Dermis microvascular lymphatic vessel endothelial cell (primary cell): Measurements from ENCODE around the gene MEGF8. TPM values are rescaled to one million over a fixed set of nuclear protein-coding genes. Genes with fewer than 3 reads are reported as not detected.

Experiments used
- DNase-seq, 2 donors: peaks; one replicate each; pipeline versions ENCODE4 v3.0.0 to v3.0.0-alpha.2; 2010; ENCODE audit warnings: low read depth in 2 of 2
- total RNA-seq: library from RNA; depleted of rRNA; stranded (reverse); fragments of >200 nt; gene quantifications from 2 replicates; pipeline ENCODE4 v1.2.1, GENCODE V29; 2014

The MEGF8 gene
- total RNA-seq, 1 donor from 2014 or later, result 15.3 TPM

DNA sequence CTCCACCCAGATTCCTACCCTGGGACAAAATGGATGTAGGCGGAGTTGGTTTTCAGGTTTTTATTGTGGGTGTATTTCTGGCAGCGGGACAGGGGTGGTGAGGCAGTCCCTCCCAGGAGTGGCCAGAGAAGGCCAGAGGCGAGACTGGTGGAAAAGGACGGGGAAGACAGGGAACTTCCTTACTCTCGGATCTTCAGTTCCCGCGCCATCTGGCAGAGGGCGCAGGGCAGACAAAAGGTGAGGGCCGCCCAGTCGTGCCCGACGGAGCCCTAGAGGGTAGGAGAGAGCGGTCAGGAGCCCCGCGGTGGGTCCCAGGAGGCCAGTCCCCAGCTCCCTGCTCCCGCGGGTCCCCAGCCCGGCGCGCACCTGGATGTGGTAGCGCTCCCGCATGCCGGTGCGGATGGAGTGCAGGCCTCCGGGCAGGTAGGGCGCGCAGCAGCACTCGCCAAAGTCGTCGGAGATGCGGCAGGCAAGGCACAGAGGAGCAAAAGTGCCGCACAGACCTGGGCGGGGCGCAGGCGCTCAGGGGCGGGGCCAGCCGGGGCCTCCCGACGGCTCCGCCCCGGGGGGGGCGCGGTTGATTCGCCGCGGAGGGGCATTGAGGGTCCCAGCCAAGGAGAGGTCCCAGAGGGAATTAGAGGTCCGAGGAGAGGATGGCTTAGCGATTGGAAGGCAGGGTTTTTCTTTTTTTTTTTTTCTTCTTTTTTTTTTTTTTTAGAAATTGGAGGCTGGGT lies 61.7 kb downstream of the MEGF8 start:
- peak in 1 of 2 donors; percentile 35 for DNase-seq

DNA sequence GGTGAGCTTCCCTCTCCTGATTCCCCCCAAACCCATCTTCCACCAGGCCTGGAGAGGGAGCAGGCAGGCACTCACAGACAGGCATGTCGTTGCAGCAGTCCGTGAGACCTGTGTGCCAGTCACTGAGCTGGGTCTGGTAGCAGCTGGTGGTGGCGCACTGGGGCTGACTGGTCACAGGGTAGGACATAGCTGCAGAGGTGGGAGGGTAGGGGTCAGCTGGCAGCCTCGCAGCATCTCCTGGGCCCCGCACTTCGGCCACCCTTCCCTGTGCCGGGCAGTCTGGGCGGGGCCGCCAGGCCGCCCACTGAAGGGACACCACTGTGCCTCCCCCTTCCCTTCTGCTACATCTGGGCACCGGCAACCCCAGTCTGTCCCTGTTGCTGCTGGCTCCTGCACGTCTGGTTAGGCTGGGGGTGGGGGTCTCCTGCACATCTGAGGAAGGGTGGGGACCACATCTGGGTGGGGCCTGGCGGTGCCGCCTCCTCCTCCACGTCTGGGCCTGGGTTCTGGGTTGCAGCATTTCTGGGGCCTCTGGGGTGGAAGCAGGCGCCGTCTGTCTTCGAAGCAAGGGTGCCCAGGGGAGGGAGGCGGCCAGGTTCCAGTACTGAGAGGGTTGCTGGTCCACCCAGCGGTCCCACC lies 63.5 kb downstream of the MEGF8 start:
- DNase-seq, result no peak

DNA sequence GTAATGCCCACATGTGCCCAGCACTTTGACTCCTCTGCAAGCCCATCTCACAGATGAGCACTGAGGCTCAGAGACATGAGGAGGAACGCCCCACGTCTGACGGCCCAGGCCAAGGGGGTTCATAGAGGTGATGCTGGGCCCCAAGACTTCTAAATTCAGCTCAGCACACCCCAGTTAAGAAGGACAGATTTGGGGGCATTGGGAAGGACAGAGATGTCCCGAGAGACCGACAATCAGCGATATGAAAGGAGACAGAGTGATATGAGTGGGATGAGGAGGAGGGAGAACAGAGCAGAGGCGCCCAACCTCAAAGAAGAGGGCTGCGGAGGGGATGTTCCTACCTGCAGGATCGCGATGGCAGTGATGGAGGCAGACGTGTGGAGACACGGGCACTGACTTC lies 64.5 kb downstream of the MEGF8 start, which contains the start of gene CNFN:
CNFN (minus strand) TSS at position 399 of the 400 bp plus-strand sequence. CDS start 1,260 bp downstream, outside the sequence.
- no peak for DNase-seq

DNA sequence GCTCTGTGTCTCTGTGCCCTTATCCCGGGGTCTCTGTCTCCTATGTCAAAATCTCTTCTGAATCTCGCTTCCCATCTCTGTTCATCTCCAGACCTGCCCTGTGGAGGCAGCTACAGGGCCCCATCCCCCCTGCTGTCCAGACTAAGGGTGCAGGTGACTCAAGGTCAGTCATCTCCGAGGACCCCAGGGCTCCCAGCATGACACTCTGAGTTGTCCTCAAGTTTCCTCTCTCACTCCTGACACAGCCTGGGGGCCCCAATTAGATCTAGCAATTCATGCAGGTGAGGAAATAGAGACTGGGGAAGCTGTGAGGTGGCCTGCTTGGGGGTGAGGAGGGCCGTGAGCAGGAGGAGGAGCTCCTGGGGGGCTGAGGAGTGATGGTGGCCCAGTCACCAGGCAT lies 66.7 kb downstream of the MEGF8 start:
- DNase-seq, result no peak

DNA sequence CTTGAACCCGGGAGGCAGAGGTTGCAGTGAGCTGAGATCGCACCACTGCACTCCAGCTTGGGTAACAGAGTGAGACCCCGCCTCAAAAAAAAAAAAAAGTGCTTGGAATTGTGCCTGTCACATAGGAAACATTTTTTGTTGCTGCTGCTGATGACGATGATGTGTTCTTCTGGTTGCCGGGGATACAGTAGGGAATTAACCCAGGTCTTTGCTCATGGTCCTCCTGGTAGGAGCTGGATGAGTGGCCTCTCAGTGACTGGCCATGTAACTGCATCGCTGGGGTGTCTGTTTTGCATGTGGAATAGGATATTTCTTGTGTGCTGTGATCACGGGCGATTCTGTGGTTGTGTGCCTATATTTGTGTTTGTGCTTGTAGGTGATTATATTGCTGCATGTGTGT lies 69.3 kb downstream of the MEGF8 start:
- no peak for DNase-seq

DNA sequence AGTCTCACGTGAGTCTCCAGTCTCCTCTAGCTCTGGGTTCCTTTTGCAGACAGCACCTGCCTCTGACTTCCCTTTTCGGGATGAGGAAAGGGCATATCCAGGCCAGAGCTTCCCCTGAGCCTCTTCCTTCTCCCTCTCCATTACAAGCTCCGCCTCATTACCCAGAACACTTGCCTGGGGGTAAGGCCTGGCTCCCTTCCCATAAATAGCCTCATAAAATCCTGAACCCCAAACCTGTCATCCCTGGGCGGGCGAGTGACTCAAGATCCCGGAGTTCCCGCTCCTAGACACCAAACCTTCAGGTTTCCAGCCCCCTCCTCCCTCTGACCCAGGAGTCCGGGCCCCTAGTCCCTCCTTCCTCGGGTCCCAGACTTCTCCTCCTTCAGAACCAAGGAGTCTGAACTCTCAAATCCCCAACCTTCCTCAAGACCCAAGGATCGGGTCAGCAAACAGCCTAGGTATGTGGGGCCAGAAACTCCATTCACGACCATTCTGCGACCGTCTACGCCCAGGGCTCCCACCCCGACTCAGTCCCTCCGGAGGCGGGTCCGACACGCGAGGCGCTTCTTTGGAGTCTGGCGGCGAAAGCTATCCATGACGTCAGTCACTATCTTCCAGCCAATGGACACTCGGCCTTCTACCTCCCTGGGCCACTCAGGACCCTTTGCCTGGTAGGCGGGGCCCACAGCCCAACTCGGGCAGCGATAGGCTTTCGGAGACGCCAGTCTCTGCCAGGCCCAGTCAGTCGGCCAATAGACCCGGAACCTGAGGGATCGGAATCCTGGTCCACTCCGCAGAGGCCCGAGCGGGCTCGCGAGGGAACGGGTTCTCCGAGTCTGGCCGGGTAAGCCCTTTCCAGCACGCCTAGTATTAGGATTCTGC lies 71.2 kb downstream of the MEGF8 start:
- DNase-seq, result peak; percentile 97 to 99

DNA sequence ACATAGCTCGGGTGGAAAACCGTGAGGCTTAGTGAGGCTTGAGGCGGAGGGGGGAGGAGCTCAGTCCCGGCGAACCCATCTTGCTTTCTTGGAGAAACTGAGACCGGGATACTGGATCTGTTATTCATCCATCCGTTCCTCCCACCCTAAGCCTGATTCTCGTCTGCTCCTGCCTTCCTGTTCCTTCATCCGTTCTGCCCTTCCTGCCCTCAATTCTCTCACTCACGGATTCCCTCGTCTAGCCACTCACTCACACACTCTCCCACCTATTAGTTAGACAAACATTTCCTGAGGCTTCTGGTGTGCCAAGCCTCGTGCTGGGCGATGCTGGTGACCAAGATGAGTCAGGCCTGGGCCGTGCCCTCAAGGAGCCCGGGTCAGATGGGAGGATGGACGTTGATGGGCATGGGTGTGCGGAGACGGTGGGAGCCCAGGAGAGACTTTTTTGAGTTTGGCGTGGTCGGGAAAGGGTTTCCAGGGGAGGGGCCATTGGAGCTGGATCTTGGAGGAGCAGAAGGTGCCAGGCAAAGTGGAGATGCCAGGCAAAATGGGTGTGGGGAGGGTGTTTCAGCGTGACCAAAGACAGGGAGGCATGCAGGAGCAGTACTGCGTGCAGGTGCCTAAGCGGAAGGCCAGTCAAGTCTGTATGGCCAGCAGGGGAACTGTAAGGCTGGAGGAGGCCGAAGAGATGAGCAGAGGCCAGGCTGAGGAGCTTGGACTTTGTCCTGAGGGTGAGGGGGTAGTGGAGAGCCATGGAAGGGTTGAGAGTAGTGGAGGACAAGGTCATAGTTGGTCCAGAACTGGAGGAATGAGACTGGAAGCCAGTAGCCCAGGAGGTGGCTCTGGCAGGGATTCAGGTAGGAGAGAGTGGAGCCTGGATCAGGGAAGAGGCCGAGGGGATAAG lies 72.1 kb downstream of the MEGF8 start:
- DNase-seq, result peak in 1 of 2 donors; percentile 52

DNA sequence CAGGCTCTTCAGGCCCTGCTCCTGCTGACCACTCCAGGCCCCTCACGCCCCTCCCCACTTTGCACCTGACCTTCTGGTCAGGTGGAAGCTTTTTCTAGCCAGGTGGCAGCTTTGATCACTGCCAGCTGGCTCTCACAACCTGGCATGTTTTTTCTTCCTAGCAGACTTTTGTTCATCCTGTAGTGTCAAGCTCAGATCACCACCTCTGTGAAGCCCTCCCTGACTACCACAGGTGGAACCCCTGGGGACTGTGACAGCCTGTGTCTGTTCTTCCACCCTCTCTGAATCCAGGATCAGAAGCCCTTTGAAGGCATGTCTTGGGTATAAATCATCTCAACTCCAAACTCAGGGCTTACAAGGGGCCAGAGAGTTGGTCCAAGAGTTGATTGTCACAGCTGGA lies 75.0 kb downstream of the MEGF8 start:
- DNase-seq, result no peak

DNA sequence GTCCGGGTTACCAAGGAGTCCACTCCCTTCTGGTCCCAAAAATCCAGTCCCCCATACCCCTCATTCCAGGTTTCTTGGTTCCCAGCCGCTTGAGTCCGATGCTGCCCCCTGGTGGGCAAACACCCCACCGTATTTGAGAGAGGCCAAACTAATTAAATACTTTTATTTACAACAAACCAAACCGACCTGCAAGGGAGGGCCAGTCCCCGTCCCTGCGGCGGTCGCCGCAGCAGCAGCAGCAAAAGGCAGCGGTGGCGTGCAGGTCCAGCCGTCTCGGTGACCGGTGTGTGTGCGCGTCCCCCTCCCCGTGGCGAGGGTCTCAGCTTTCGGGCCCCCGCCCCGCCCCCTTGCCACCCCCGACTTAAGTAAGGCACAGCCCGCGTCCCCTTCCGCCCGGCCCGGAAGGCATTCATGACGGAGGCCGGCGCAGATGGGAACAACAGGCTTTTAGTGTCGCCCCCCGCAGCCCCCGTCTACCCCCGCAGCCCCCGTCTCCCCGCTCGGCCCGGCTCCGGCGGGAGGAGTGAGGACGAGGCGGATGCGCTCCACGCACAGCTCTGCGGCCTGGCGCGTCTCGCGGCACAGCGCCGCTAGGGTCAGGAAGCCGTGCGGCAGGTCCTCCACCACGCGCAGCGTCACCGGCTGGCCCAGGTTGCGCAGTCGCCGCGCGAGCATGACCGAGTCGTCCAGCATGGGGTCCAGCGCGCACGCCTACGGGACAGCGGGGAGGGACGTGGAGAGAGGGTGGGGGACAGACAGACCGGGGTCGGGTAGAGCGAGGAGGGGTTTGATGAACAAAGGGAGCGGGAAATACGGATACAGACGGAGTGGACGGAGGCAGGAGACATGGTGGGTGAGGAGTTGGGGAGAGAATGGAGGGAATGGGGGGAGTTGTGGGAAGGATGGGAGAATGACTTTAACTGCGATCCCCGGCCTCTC lies 76.2 kb downstream of the MEGF8 start:
- peak; percentile 65 to 76 for DNase-seq

DNA sequence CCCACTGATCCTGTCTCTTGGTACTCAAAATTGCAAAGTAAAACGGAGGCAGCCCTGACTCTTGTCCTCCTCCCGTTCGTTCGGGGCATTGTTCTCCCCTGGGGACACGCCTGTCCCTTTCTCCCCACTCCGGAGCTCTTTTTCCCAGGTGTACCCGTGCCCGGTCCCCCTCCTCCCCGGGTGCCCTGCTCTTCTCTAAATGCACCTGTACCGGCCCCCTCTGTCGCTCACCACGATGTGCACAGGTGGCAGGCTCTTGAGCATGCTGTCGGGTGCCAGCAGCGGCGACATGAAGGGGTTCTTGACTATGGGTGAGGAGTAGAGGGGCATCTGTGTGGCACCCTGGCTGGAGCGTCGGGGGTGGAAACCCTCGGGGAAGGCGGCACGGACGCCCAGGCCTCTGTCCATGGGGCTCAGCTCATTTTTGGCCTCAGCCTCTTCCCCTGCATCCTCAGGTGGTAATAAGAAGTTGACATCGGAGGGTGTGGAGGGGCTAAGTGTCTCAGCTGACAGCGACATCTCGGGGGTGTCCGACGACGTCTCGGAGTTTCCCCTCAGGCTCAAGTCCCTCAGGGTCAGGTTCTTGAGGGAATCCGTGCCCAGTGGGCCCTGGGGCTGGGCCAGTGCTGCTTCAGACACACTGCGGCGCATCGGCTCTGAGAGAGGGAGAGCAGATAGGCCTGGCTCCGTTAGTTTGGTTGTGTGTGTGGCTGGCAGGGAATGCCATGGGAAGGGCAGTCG lies 77.1 kb downstream of the MEGF8 start:
- DNase-seq, result no peak

DNA sequence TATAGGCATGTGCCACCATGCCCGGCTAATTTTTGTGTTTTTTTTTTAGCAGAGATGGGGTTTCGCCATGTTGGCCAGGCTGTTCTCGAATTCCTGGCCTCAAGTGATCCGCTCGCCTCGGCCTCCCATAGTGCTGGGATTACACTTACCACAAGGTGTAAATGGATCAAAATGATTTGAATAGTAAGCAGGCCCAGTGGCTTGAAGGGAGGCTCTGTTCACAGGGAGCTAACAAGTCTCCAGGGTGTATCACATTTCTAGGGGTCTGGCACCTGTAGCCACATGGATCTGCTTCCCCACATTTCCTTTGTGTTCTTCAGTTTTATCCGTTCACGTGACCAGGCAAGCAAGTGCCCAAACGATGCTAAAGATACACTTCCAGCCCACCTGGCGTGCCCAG lies 78.2 kb downstream of the MEGF8 start:
- no peak for DNase-seq

DNA sequence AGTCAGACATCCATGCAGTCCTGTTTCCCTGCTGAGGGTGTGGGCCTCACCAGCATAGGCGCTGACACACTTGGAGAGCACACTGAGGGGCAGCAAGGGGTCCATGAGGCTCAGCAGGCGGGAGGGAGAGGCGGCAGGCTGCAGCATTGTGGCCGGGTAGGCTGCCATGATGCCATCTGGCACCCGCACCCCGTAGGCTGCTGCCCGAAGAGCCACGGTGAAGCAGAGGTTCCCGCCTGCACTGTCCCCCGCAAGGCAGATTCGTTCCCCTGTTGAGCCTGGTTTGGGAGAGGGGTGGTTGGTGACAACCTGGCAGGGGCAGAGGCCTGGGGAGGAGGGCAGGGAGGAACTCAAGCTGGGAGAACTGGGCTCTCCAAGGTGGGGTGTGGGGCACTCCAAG lies 80.7 kb downstream of the MEGF8 start:
- DNase-seq, result no peak

DNA sequence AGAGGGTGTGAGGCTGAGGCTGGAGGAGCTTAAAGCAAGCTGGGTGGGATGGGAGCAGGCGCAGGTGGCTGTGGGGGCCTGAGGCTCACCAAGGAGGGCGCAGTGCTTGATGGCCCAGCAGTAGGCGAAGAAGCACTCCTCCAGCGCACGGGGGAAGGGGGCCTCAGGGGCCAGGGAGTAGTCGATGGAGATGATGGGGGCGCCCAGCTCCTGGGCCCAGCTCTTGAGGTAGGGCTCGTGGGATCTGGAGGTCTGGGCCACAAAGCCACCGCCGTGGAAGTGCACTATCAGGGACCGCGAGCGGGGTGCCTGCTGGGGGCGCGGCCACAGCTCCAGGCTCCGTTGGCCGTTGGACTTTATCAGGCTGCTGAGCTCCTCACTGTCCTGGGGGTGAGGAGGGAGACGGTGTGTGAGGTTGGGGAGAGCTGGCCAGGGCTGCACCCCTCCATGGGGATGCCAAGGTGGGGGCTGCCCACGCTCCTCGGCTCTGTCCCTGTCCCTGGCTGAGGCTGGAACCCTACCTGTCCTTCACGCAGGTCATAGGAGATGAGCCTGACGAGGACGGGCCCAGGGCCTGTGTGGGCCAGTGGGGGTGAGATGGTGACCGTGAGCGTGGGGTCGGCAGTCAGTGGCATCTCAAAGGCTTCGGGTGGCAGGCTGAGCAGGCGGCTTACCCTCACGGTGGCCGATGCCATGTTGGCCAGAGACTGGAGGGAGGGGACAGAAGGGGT lies 81.8 kb downstream of the MEGF8 start:
- DNase-seq, result no peak

DNA sequence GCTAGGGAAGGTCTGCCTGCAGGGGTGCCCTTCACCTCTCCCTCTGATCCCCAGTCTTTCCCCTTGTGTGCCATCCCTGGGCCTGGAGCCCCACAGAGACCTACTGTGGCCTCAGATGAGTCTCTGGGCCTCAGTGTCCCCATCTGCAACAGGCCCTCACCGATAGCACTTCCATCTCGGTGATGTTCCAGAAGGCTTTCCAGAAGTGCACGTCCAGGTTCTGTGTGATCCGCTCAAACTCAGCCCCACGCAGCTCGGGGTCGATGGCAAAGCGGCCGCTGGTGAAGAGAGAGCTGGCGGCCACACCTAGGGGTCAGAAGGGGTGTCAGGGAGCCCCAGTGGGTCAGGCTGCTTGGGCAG lies 82.4 kb downstream of the MEGF8 start:
- DNase-seq, result no peak

DNA sequence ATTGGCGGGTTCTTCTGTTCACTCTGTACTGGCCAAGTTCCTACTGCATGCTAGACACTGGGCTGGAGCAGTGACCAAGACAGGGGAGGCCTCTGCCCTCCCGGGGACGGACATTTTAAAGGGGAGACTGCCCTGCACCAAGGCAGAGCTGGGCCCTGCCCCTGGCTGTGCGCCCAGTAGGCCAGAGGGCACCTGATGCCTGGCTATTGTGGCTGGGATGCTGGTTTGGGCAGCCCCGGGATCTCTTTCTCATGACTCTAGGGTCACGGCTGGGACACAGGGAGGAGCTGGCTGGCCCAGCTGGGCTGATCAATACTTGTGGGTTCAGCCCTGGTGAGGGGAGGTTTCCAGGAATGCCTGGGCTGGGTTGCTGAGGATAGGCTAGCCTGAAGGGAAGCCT lies 84.0 kb downstream of the MEGF8 start:
- no peak for DNase-seq

DNA sequence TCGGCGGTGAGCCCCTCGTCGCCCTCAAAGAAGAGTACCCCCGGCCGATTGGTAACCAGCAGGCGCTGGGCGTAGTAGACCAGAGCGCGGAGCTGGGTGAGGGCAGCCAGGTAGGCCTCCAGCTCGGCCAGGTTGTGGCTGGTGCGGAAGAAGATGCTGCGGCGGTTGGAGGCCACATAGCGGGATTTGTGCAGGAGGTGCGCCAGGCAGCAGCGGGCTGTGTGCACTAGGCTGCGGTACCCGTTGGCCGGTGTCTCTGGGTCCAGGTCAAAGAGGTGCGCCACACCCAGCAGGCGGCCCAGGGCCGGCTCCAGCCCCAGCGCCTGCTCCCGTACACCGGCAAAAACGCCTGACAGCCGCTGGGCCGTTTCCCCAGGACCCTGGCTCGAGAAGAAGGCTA lies 84.9 kb downstream of the MEGF8 start:
- DNase-seq, result no peak

DNA sequence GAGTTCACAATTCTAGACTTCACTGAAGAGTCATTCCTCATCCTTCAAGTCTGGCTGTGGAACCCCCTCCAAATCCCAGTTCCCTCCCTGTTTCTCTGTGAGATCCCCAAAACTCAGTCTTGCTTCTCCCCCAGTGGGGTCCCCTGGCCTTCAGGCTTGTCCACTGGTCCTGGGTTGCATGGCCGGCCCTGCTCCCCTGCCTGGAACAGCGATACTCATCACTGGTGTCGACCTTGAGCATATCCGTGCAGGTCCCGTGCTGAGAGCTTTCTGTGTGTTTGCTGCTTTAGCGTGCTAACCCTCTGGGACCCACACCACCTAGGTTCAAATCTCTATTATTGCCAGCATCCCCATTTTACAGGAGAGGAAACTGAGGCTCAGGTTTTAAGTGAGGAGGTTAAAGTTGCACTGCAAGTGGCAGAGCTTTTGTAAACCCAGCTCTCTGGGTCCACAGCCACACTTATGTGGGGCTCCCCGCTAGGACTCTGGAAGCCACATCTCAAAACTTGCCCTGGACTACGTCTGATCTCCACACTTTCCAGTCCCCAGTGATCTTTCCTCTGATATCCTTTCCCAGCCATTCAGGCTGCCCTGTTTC lies 86.2 kb downstream of the MEGF8 start:
- DNase-seq, result no peak

DNA sequence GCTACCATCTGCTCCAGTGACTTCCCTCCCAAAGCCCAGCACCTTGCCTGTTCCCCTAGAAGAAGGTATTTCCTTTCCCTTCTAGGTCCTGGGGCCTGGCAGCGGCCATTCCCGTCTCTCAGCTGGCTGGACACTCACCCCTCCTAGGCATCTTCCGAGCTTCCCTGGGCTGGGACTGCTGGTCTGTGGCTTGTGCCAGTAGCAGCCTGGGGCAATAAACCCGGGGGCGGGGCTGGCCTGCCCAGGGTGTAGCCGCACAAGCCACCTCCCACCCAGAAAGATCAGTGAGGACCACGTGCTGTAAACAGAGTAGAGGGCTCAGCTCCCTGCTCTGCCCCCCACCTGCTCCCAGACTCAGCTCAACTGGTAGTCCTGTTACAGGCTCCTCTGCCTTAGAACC lies 86.8 kb downstream of the MEGF8 start:
- DNase-seq, result no peak
